Inferior parietal cortex (tissue), 1 donor: ENCODE data around the gene MOSMO.
"Not testable (repeated sequence)": the region's sequence is repeated elsewhere in the genome, so short reads cannot be mapped to it uniquely, and the experiment has no call there.

Experiments used
- DNase-seq: peaks from one replicate; pipeline ENCODE4 v3.0.0-alpha.2; 2016; ENCODE audit errors: extremely low spot score

The MOSMO gene

GRCh38 chr16:22002047-22002446 is 5.9 kb upstream of the MOSMO start:
- not testable (repeated sequence) for DNase-seq

- no peak for DNase-seq
These were observed 4.7 kb upstream of the MOSMO start for GRCh38 chr16:22003195-22003594.

GRCh38 chr16:22004341-22004740 is 3.6 kb upstream of the MOSMO start:
- no peak for DNase-seq

- DNase-seq = no peak
These were observed 2.2 kb upstream of the MOSMO start for GRCh38 chr16:22005746-22006145.

- no peak for DNase-seq
These were observed 1.3 kb upstream of the MOSMO start for GRCh38 chr16:22006636-22007035.

- DNase-seq = no peak
These were observed 777 bp upstream of the MOSMO start for GRCh38 chr16:22007159-22007508.

GRCh38 chr16:22008215-22009059 is 526 bp downstream of the MOSMO start:
- DNase-seq = no peak

GRCh38 chr16:22010902-22011301 is 3.0 kb downstream of the MOSMO start:
- DNase-seq = no peak

GRCh38 chr16:22012241-22012640 is 4.3 kb downstream of the MOSMO start:
- DNase-seq = no peak

GRCh38 chr16:22013486-22013885 is 5.6 kb downstream of the MOSMO start:
- DNase-seq = no peak

- no peak for DNase-seq
These were observed 6.5 kb downstream of the MOSMO start for GRCh38 chr16:22014271-22014873.

- no peak for DNase-seq
These were observed 9.0 kb downstream of the MOSMO start for GRCh38 chr16:22016927-22017326.

- DNase-seq = no peak
These were observed 10.6 kb downstream of the MOSMO start for GRCh38 chr16:22018559-22018958.

- DNase-seq = no peak
These were observed 14.2 kb downstream of the MOSMO start for GRCh38 chr16:22022151-22022550.

GRCh38 chr16:22023505-22023904 is 15.6 kb downstream of the MOSMO start:
- DNase-seq = no peak

GRCh38 chr16:22024785-22025184 is 16.9 kb downstream of the MOSMO start:
- not testable (repeated sequence) for DNase-seq

- DNase-seq = no peak
These were observed 19.7 kb downstream of the MOSMO start for GRCh38 chr16:22027633-22028032.

- DNase-seq = no peak
These were observed 21.7 kb downstream of the MOSMO start for GRCh38 chr16:22029632-22030031.

GRCh38 chr16:22030087-22030812 is 22.3 kb downstream of the MOSMO start:
- no peak for DNase-seq

GRCh38 chr16:22031483-22032083 is 23.7 kb downstream of the MOSMO start:
- no peak for DNase-seq

GRCh38 chr16:22034503-22034902 is 26.6 kb downstream of the MOSMO start:
- no peak for DNase-seq

GRCh38 chr16:22035153-22035552 is 27.2 kb downstream of the MOSMO start:
- DNase-seq = no peak
